BLaER1 treated with 17β-estradiol and CSF1 and Interleukin-3, amounts not matched to agents 10 nM and 100 nM (cell line): ENCODE data around the gene GCK.

Source experiments
- H3K27ac ChIP-seq, 11 experiments: shearing (Covaris generic); formaldehyde crosslinking; 2 replicates each; pipeline ENCODE4 v1.8.1; 2022
- H3K27me3 ChIP-seq, 11 experiments: shearing (Covaris generic); formaldehyde crosslinking; 2 replicates each; pipeline ENCODE4 v1.8.1; 2022
- H3K36me3 ChIP-seq, 11 experiments: shearing (Covaris generic); formaldehyde crosslinking; 2 replicates each; pipeline ENCODE4 v1.8.1; 2022
- H3K4me1 ChIP-seq, 10 experiments: shearing (Covaris generic); formaldehyde crosslinking; 2 replicates each; pipeline ENCODE4 v1.8.1; 2022
- H3K4me2 ChIP-seq, 11 experiments: shearing (Covaris generic); formaldehyde crosslinking; 2 replicates each; pipeline ENCODE4 v1.8.1; 2022
- H3K4me3 ChIP-seq, 10 experiments: shearing (Covaris generic); formaldehyde crosslinking; 2 replicates each; pipeline ENCODE4 v1.8.1; 2022
- H3K9ac ChIP-seq, 11 experiments: shearing (Covaris generic); formaldehyde crosslinking; 2 replicates each; pipeline ENCODE4 v1.8.1; 2022
- H3K9me3 ChIP-seq, 11 experiments: shearing (Covaris generic); formaldehyde crosslinking; replicated peaks in 1 of 11; 2 replicates each; pipeline ENCODE4 v1.8.1; 2022
- H4K20me1 ChIP-seq, 11 experiments: shearing (Covaris generic); formaldehyde crosslinking; 2 replicates each; pipeline ENCODE4 v1.8.1; 2022
- Cebpa-rat ChIP-seq, 11 experiments: shearing (Covaris generic); IDR thresholded peaks; 2 replicates each; pipeline ENCODE4 v1.8.1; 2022

The GCK gene

GRCh38 chr7:44218418-44219201 is 29.4 kb upstream of the GCK start:
- peaks cover 0 to 10% (median 0%) of the 10 kb centered on the region in 10 experiments; a peak in 6 of 20 replicates for H3K4me1 ChIP-seq
- H3K4me2 ChIP-seq, result no peak overlapping the region
- no peaks in the 10 kb centered on the region for H3K27me3 ChIP-seq
- no peak overlapping the region for H3K4me3 ChIP-seq
- H3K9me3 ChIP-seq, result no peaks in the 10 kb centered on the region
- peaks cover under 1 to 14% (median 9%) of the 10 kb centered on the region in 11 experiments; a peak in 17 of 22 replicates for H3K36me3 ChIP-seq
- H3K27ac ChIP-seq, result no peak overlapping the region
- TF ChIP-seq Cebpa-rat (IDR thresholded peaks at IDR 0.05), result no peak
- peaks cover 0 to 26% (median 7%) of the 10 kb centered on the region in 11 experiments; a peak in 12 of 22 replicates for H4K20me1 ChIP-seq
- no peak overlapping the region for H3K9ac ChIP-seq

- Histone ChIP-seq H3K9ac (no peak overlapping the region), H3K27ac (no peak overlapping the region), H4K20me1 (peaks cover 0 to 33% (median 12%) of the 10 kb centered on the region in 11 experiments; a peak in 12 of 22 replicates), H3K4me2 (no peak overlapping the region), H3K9me3 (no peaks in the 10 kb centered on the region), H3K4me3 (no peak overlapping the region), H3K27me3 (no peaks in the 10 kb centered on the region), H3K36me3 (peaks cover 7 to 21% (median 16%) of the 10 kb centered on the region in 11 experiments; a peak in 21 of 22 replicates), H3K4me1 (peaks cover 0 to 12% (median 0%) of the 10 kb centered on the region in 10 experiments; a peak in 6 of 20 replicates)
- no peak for TF ChIP-seq Cebpa-rat (IDR thresholded peaks at IDR 0.05)
Observed at GRCh38 chr7:44217852-44218402, 28.7 kb upstream of the GCK start.

- H3K4me1 ChIP-seq, result peaks cover 0 to 12% (median 0%) of the 10 kb centered on the region in 10 experiments; a peak in 6 of 20 replicates
- no peaks in the 10 kb centered on the region for H3K27me3 ChIP-seq
- no peak for TF ChIP-seq Cebpa-rat (IDR thresholded peaks at IDR 0.05)
- H3K9ac ChIP-seq, result no peak overlapping the region
- no peaks in the 10 kb centered on the region for H3K9me3 ChIP-seq
- H3K27ac ChIP-seq, result no peak overlapping the region
- H3K4me2 ChIP-seq, result no peak overlapping the region
- peaks cover 14 to 28% (median 22%) of the 10 kb centered on the region in 11 experiments for H3K36me3 ChIP-seq
- H3K4me3 ChIP-seq, result no peak overlapping the region
- peaks cover 0 to 36% (median 12%) of the 10 kb centered on the region in 11 experiments; a peak in 12 of 22 replicates for H4K20me1 ChIP-seq
Observed at GRCh38 chr7:44217223-44217714, 28.0 kb upstream of the GCK start.

DNA sequence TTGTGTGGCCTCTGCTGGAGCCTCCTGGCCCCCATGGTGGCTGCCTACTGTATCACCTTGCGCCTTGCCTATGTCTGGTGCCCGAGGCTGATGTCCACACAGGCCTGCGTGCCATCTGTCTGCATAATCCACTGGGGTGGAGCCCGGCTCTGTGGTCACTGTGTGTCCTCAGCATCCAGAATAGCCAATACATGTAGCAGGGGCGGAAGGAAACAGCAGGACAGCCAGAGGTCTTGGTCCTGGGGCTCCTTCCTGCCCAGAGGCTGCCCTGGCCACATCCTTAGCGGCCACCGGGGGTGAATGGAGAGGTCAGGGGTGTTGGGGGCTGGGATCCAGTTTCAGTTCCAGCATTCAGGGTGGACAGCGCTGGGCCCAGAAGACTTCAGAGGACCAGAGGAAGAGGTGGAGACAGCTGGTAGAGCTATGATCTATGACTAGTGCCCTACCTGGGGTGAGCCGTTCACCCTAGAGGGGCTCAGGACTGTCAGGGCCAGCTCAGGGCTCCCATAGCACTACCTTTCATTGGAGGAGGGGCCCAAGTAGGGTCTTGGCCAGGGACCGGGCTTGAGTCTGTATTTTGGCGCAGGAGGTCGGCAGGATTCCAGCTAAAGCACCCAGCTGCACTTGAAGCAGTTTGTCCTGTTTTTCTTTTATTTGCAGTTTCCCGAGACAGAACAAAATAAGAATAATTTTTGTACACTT is 27.4 kb upstream of the GCK start:
- no peak overlapping the region for H3K4me2 ChIP-seq
- H3K9ac ChIP-seq, result 0 out of 22 replicates have a peak overlapping the region, but pooled peaks of 1 of the 11 experiments have one; percentile 7
- H3K27me3 ChIP-seq, result no peaks in the 10 kb centered on the region
- H3K4me1 ChIP-seq, result peaks cover 0 to 12% (median 0%) of the 10 kb centered on the region in 10 experiments; a peak in 6 of 20 replicates
- no peak overlapping the region for H3K4me3 ChIP-seq
- H3K27ac ChIP-seq, result no peak overlapping the region
- peaks cover 0 to 40% (median 12%) of the 10 kb centered on the region in 11 experiments; a peak in 12 of 22 replicates for H4K20me1 ChIP-seq
- TF ChIP-seq Cebpa-rat (IDR thresholded peaks at IDR 0.05), result no peak
- peaks cover 20 to 34% (median 28%) of the 10 kb centered on the region in 11 experiments for H3K36me3 ChIP-seq
- no peaks in the 10 kb centered on the region for H3K9me3 ChIP-seq

- no peak overlapping the region for H3K27ac ChIP-seq
- H3K36me3 ChIP-seq, result peaks cover 26 to 40% (median 35%) of the 10 kb centered on the region in 11 experiments
- no peaks in the 10 kb centered on the region for H3K9me3 ChIP-seq
- H3K4me2 ChIP-seq, result no peak overlapping the region
- peaks cover 0 to 46% (median 12%) of the 10 kb centered on the region in 11 experiments; a peak in 14 of 22 replicates for H4K20me1 ChIP-seq
- H3K4me3 ChIP-seq, result no peak overlapping the region
- no peaks in the 10 kb centered on the region for H3K27me3 ChIP-seq
- no peak for TF ChIP-seq Cebpa-rat (IDR thresholded peaks at IDR 0.05)
- H3K4me1 ChIP-seq, result peaks cover 0 to 12% (median 0%) of the 10 kb centered on the region in 10 experiments; a peak in 6 of 20 replicates
- no peak overlapping the region for H3K9ac ChIP-seq
Observed at GRCh38 chr7:44216019-44216418, 26.8 kb upstream of the GCK start.

DNA sequence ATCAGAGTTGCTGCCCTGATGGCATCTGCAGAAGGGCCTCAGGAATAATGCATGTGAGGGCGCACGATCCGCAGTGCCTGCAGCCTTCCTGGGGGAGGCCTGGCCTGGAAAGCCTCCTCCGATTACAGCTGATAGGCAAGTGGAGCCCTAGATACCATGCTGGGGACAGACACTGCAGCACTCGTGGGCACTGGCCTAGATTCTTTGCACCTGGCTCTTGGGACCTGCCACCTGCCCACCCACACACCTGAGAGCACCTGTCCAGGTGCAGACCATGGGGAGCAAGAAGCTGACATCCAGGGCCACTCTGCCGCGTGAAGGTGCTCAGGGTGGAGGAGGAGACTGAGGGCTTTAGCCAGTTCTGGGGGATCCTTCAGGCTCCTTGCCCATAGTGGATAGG is 26.3 kb upstream of the GCK start:
- Histone ChIP-seq H3K4me2 (no peak overlapping the region), H4K20me1 (peaks cover 0 to 50% (median 15%) of the 10 kb centered on the region in 11 experiments; a peak in 14 of 22 replicates)
- no peak for TF ChIP-seq Cebpa-rat (IDR thresholded peaks at IDR 0.05)

GRCh38 chr7:44213877-44214388 is 24.7 kb upstream of the GCK start:
- no peak for TF ChIP-seq Cebpa-rat (IDR thresholded peaks at IDR 0.05)
- no peak overlapping the region; a peak in 1 of 22 replicates for H3K27ac ChIP-seq
- H3K4me2 ChIP-seq, result no peak overlapping the region
- H3K36me3 ChIP-seq, result peaks cover 47 to 61% (median 56%) of the 10 kb centered on the region in 11 experiments
- peaks cover 0 to 59% (median 15%) of the 10 kb centered on the region in 11 experiments; a peak in 15 of 22 replicates for H4K20me1 ChIP-seq
- peaks cover 0 to 12% (median 0%) of the 10 kb centered on the region in 10 experiments; a peak in 6 of 20 replicates for H3K4me1 ChIP-seq
- H3K27me3 ChIP-seq, result no peaks in the 10 kb centered on the region
- H3K9me3 ChIP-seq, result no peaks in the 10 kb centered on the region
- H3K4me3 ChIP-seq, result no peak overlapping the region
- H3K9ac ChIP-seq, result peak overlapping the region in 4 of 11 experiments; percentile 20 to 27 (median 24); a peak in 2 of 22 replicates

More for the DNA sequence above, 26.3 kb upstream of the GCK start:
- H3K36me3 ChIP-seq, result peaks cover 31 to 45% (median 40%) of the 10 kb centered on the region in 11 experiments
- H3K4me3 ChIP-seq, result no peak overlapping the region
- peaks cover 0 to 12% (median 0%) of the 10 kb centered on the region in 10 experiments; a peak in 6 of 20 replicates for H3K4me1 ChIP-seq
- no peak overlapping the region for H3K9ac ChIP-seq
- H3K9me3 ChIP-seq, result no peaks in the 10 kb centered on the region
- H3K27ac ChIP-seq, result no peak overlapping the region
- H3K27me3 ChIP-seq, result no peaks in the 10 kb centered on the region

DNA sequence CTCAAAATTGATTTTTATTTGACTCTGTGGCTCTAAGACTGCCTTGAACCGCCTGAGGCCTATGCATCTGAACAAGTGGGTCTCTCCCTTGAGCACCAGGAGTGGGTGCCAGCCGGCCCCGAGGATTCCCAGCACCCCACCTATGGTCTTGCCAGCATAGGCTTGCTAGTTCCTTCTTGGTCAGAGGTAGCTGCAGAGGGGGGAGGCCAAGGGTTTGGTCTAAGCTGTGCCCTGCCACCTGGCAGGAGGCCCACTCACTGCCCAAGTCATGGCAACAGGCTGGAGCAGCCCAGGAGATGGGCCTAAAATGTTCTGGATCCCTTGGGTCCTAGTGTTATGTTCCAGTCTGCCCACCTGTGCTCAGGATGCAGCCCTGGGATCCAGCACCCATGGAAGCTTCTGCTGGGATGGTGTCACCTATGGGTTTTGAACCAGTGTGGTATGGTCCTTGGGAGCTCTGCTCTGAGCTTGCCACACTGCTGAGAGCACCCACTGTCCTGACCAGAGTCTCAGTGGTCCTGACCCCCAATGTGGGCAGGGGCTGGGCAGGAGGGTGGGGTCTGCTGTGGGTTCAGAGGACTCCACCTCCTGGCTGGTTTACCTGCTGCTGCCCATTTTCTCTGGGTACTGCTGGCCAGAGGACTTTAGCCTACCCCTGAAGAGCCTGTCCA is 24.1 kb upstream of the GCK start:
- peak overlapping the region in 3 of 11 experiments; percentile 20 to 27 (median 22); a peak in 1 of 22 replicates for H3K9ac ChIP-seq
- no peak overlapping the region for H3K4me3 ChIP-seq
- H3K4me1 ChIP-seq, result peaks cover 0 to 12% (median 0%) of the 10 kb centered on the region in 10 experiments; a peak in 6 of 20 replicates
- no peaks in the 10 kb centered on the region for H3K9me3 ChIP-seq
- H3K4me2 ChIP-seq, result no peak overlapping the region
- TF ChIP-seq Cebpa-rat (IDR thresholded peaks at IDR 0.05), result no peak
- H3K27ac ChIP-seq, result no peak overlapping the region
- H4K20me1 ChIP-seq, result peaks cover 0 to 65% (median 19%) of the 10 kb centered on the region in 11 experiments; a peak in 15 of 22 replicates
- peaks cover 53 to 67% (median 62%) of the 10 kb centered on the region in 11 experiments for H3K36me3 ChIP-seq
- H3K27me3 ChIP-seq, result no peaks in the 10 kb centered on the region
